Liver (tissue), 9 donors: ENCODE data around the gene LSM10. TPM values are rescaled to one million over a fixed set of nuclear protein-coding genes. Genes with fewer than 3 reads are reported as not detected.

Experiments used
- DNase-seq: peaks from one replicate; pipeline ENCODE4 v3.0.0-alpha.2; 2017; ENCODE audit warnings: low spot score
- H3K27ac ChIP-seq, 2 donors: one replicate each; pipeline ENCODE4 v1.7.0; 2013; ENCODE audit warnings: inconsistent platforms in 2 of 2, low read length in 2 of 2, control low read depth in 1 of 2, low read depth in 1 of 2, mild to moderate bottlenecking in 1 of 2
- H3K27me3 ChIP-seq, 4 donors: one replicate each; pipeline versions ENCODE4 v1.6.1 to v1.7.0; 2013; ENCODE audit warnings: low read length in 3 of 4, inconsistent platforms in 1 of 4, mild to moderate bottlenecking in 1 of 4, moderate library complexity in 1 of 4; ENCODE audit not compliant: control insufficient read depth in 4 of 4, insufficient read depth in 4 of 4
- H3K36me3 ChIP-seq, 4 donors: one replicate each; pipeline versions ENCODE4 v1.6.1 to v1.7.0; 2013; ENCODE audit warnings: low read length in 3 of 4, mild to moderate bottlenecking in 3 of 4, low read depth in 1 of 4, moderate library complexity in 1 of 4; ENCODE audit not compliant: control insufficient read depth in 4 of 4, insufficient read depth in 3 of 4
- H3K4me1 ChIP-seq, 4 donors: one replicate each; pipeline versions ENCODE4 v1.6.1 to v1.7.0; 2013; ENCODE audit warnings: low read length in 3 of 4, mild to moderate bottlenecking in 3 of 4, moderate library complexity in 1 of 4; ENCODE audit not compliant: control insufficient read depth in 4 of 4, insufficient read depth in 4 of 4
- H3K4me3 ChIP-seq, 3 donors: one replicate each; pipeline versions ENCODE4 v1.6.1 to v1.7.0; 2013; ENCODE audit warnings: low read length in 3 of 3, control low read depth in 1 of 3, low read depth in 1 of 3, mild to moderate bottlenecking in 1 of 3
- H3K9ac ChIP-seq, 2 donors: one replicate each; pipeline ENCODE4 v1.7.0; 2013; ENCODE audit warnings: low read length in 2 of 2, mild to moderate bottlenecking in 2 of 2, moderate library complexity in 2 of 2, control low read depth in 1 of 2, low read depth in 1 of 2
- H3K9me3 ChIP-seq, 4 donors: one replicate each; pipeline versions ENCODE4 v1.6.1 to v1.7.0; 2013; ENCODE audit warnings: low read length in 3 of 4; ENCODE audit not compliant: control insufficient read depth in 4 of 4
- ATF3 ChIP-seq: IDR thresholded peaks from 2 replicates; pipeline ENCODE4 v1.6.1; 2016; ENCODE audit warnings: antibody characterized with exemption
- CTCF ChIP-seq: fragments of 150-350 bp; IDR thresholded peaks from 2 replicates; pipeline ENCODE4 v1.5.1; 2017; ENCODE audit warnings: improper control_type of control experiment, low read depth, low read length; ENCODE audit not compliant: missing input control
- EGR1 ChIP-seq, 2 donors: IDR thresholded peaks; 2 replicates each; pipeline ENCODE4 v1.6.1; 2016 to 2018; ENCODE audit warnings: antibody characterized with exemption in 2 of 2, low read depth in 2 of 2
- FOXA1 ChIP-seq: IDR thresholded peaks from 2 replicates; pipeline ENCODE4 v1.6.1; 2016; ENCODE audit warnings: antibody characterized with exemption
- FOXA2 ChIP-seq: IDR thresholded peaks from 2 replicates; pipeline ENCODE4 v1.6.1; 2016; ENCODE audit warnings: antibody characterized with exemption
- GABPA ChIP-seq, 2 donors: IDR thresholded peaks in 1 of 2; conservative IDR thresholded peaks in 1 of 2; 2 replicates each; pipeline ENCODE4 v1.6.1; 2016; ENCODE audit warnings: antibody characterized with exemption in 2 of 2, mild to moderate bottlenecking in 1 of 2, moderate library complexity in 1 of 2
- HNF4A ChIP-seq, 2 donors: conservative IDR thresholded peaks; 2 replicates each; pipeline ENCODE4 v1.6.1; 2016; ENCODE audit warnings: antibody characterized with exemption in 2 of 2, mild to moderate bottlenecking in 2 of 2
- HNF4G ChIP-seq: IDR thresholded peaks from 2 replicates; pipeline ENCODE4 v1.6.1; 2016; ENCODE audit warnings: antibody characterized with exemption
- JUND ChIP-seq, 2 donors: IDR thresholded peaks; 2 replicates each; pipeline ENCODE4 v1.6.1; 2016; ENCODE audit warnings: antibody characterized with exemption in 2 of 2
- NR2F2 ChIP-seq: IDR thresholded peaks from 2 replicates; pipeline ENCODE4 v1.6.1; 2016; ENCODE audit warnings: antibody characterized with exemption
- RAD21 ChIP-seq, 2 donors: IDR thresholded peaks; 2 replicates each; pipeline ENCODE4 v1.6.1; 2016; ENCODE audit warnings: antibody characterized with exemption in 2 of 2, mild to moderate bottlenecking in 2 of 2
- RXRA ChIP-seq, 2 donors: IDR thresholded peaks; 2 replicates each; pipeline ENCODE4 v1.6.1; 2017 to 2018; ENCODE audit warnings: antibody characterized with exemption in 2 of 2, mild to moderate bottlenecking in 1 of 2
- SP1 ChIP-seq: IDR thresholded peaks from 2 replicates; pipeline ENCODE4 v1.6.1; 2018; ENCODE audit warnings: antibody characterized with exemption, mild to moderate bottlenecking
- TAF1 ChIP-seq: conservative IDR thresholded peaks from 2 replicates; pipeline ENCODE4 v1.6.1; 2016; ENCODE audit warnings: antibody characterized with exemption, mild to moderate bottlenecking
- YY1 ChIP-seq: IDR thresholded peaks from 2 replicates; pipeline ENCODE4 v1.6.1; 2016; ENCODE audit warnings: antibody characterized with exemption, mild to moderate bottlenecking
- ZBTB33 ChIP-seq: IDR thresholded peaks from 2 replicates; pipeline ENCODE4 v1.6.1; 2016; ENCODE audit warnings: antibody characterized with exemption
- WGBS: extraction: QIAGEN DNeasy Blood & Tissue Kit; methylation state at CpG from one replicate; pipeline ENCODE4 v1.1.7; 2013; 5-methylcytosine and 5-hydroxymethylcytosine counted together
- polyA plus RNA-seq, 2 donors: library from polyadenylated mRNA; stranded (reverse) in 1 of 2; unstranded in 1 of 2; fragments of 200-250 nt in 1 of 2; fragments of >200 nt in 1 of 2; fragmentation: Nextera tagmentation in 1 of 2; extraction: Ambion mirVana in 1 of 2; gene quantifications; one replicate each; pipeline versions ENCODE4 v1.2.1 to v1.2.3, GENCODE V29; 2013 to 2015
- total RNA-seq, 2 donors: library from RNA; depleted of rRNA; stranded (reverse); fragments of >200 nt; gene quantifications; one replicate each; pipeline ENCODE4 v1.2.3, GENCODE V29; 2014
- TF ChIP-seq, protein P1 (sequence below): IDR thresholded peaks from 2 replicates; pipeline ENCODE4 v1.6.1; 2016; ENCODE audit warnings: antibody characterized with exemption
- TF ChIP-seq, protein P2 (sequence below): IDR thresholded peaks from 2 replicates; pipeline ENCODE4 v1.6.1; 2016; ENCODE audit warnings: antibody characterized with exemption, mild to moderate bottlenecking
- donor health status: healthy.
- donor health status: healthy.
- donor health status: healthy.
- donor health status: healthy.
- donor health status: healthy.

Gene LSM10
- total and polyA plus RNA-seq, 4 donors = 6.2 to 45.2 (median 24.1) TPM

DNA sequence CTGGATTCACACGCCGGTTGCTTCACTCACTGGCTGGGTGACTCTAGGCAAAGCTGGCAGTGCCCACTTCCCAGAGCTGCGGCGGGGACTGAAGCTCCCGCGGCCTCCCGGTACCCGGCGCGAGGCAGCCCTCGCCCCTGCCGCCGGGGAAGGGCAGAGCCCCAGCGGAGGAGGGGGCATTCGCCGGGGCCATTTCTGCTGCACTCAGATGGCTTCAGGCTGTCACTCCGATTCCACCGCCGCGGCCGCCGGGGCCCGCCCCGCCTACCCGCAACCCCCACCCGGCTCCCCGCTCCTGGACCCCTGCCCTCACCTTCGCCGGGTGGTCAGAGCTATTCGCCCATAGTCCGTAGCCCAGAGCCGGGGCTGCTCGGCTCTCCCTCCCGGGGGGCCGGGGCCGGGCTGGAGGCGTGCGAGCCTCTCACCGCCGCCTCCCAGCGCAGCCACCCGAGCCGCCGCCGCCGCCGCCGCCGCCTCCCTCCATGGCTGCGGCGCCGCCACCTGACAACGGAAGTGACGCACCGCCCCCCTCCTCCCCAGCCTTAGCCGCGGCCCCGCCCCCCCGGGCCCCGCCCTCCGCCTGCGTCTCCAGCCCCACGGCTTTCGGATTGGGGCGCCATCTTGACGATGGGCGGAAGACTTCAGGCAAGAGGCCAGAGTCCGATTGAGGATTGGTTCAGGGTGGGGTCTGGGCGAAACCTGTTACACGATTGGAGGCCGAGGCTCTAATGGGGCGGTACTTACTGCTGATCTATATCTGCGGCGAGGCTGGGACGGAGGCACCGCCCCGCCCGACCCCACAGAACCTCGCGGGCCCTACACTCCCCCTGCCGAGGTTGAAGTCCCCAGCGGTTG lies 12.1 kb downstream of the LSM10 start, which contains the start of gene STK40:
Gene STK40, minus strand, starts transcription at position 515 of the 855 bp plus-strand sequence. CDS start 24,592 bp downstream, outside the sequence.
- Histone ChIP-seq H3K27me3 (no peaks in the 10 kb centered on the region), H3K4me3 (peak within 1 kb of the TSS; percentile 88 to 95 (median 88)), H3K27ac (peak within 1 kb of the TSS; percentile 91 to 96), H3K9ac (peak within 1 kb of the TSS; percentile 94), H3K9me3 (no peaks in the 10 kb centered on the region), H3K36me3 (peaks cover 0 to under 1% (median 0%) of the 10 kb centered on the region in 4 donors), H3K4me1 (peaks cover 9 to 45% (median 31%) of the 10 kb centered on the region in 4 donors)
- DNase-seq = peak; percentile 99
- under 1% methylated on average over 82 of the region's 82 CpGs for WGBS
- TF ChIP-seq FOXA1 (no peak), RAD21 (IDR thresholded peaks at IDR 0.05) (no peak), CTCF (no peak), EGR1 (IDR thresholded peaks at IDR 0.05; ENCODE audit: low read depth in 2 of 2) (no peak), YY1 (peak; percentile 98), RXRA (IDR thresholded peaks at IDR 0.05) (peak; percentile 60 to 75), ZBTB33 (no peak), ATF3 (no peak), FOXA2 (no peak), JUND (IDR thresholded peaks at IDR 0.05) (no peak), NR2F2 (no peak), GABPA (IDR thresholded peaks at IDR 0.05 in 1 of 2, conservative IDR thresholded peaks at IDR 0.05 in 1 of 2) (peak; percentile 37 to 73), TAF1 (no peak), SP1 (peak; percentile 92), HNF4A (conservative IDR thresholded peaks at IDR 0.05) (peak; percentile 74 to 85), HNF4G (peak; percentile 81)
- TF ChIP-seq, protein P1, sequence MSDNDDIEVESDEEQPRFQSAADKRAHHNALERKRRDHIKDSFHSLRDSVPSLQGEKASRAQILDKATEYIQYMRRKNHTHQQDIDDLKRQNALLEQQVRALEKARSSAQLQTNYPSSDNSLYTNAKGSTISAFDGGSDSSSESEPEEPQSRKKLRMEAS = no peak
- TF ChIP-seq, protein P2, sequence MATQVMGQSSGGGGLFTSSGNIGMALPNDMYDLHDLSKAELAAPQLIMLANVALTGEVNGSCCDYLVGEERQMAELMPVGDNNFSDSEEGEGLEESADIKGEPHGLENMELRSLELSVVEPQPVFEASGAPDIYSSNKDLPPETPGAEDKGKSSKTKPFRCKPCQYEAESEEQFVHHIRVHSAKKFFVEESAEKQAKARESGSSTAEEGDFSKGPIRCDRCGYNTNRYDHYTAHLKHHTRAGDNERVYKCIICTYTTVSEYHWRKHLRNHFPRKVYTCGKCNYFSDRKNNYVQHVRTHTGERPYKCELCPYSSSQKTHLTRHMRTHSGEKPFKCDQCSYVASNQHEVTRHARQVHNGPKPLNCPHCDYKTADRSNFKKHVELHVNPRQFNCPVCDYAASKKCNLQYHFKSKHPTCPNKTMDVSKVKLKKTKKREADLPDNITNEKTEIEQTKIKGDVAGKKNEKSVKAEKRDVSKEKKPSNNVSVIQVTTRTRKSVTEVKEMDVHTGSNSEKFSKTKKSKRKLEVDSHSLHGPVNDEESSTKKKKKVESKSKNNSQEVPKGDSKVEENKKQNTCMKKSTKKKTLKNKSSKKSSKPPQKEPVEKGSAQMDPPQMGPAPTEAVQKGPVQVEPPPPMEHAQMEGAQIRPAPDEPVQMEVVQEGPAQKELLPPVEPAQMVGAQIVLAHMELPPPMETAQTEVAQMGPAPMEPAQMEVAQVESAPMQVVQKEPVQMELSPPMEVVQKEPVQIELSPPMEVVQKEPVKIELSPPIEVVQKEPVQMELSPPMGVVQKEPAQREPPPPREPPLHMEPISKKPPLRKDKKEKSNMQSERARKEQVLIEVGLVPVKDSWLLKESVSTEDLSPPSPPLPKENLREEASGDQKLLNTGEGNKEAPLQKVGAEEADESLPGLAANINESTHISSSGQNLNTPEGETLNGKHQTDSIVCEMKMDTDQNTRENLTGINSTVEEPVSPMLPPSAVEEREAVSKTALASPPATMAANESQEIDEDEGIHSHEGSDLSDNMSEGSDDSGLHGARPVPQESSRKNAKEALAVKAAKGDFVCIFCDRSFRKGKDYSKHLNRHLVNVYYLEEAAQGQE = no peak
